GM10266 (cell line): ENCODE measurements around the gene NHLH1.

Experiments
- DNase-seq: peaks from one replicate; pipeline ENCODE4 v3.0.0; 2012; ENCODE audit errors: extremely low spot score
- TF ChIP-seq, protein P1 (sequence below): IDR thresholded peaks from 2 replicates; pipeline ENCODE4 v1.5.1; 2012; ENCODE audit warnings: mild to moderate bottlenecking, low read depth; ENCODE audit not compliant: control insufficient read depth, insufficient read depth; ENCODE audit errors: missing control alignments

The NHLH1 gene

DNA sequence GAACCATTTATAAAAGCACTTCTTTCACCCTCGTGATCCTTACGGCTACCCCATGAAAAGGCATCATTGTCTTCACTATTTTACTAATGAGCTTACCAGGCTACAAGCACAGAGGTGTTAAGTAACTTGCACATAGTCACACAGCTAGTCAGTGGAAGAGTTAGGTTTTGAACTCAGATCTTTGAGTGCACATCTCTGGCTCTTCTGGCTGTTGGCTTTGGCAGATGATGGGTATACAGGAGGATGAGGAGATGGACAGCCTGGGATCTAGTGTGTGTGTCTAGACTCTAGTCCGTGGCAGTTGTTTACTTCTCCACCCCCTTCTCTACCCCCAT, 45.1 kb downstream of the NHLH1 start:
- TF ChIP-seq, protein P1, sequence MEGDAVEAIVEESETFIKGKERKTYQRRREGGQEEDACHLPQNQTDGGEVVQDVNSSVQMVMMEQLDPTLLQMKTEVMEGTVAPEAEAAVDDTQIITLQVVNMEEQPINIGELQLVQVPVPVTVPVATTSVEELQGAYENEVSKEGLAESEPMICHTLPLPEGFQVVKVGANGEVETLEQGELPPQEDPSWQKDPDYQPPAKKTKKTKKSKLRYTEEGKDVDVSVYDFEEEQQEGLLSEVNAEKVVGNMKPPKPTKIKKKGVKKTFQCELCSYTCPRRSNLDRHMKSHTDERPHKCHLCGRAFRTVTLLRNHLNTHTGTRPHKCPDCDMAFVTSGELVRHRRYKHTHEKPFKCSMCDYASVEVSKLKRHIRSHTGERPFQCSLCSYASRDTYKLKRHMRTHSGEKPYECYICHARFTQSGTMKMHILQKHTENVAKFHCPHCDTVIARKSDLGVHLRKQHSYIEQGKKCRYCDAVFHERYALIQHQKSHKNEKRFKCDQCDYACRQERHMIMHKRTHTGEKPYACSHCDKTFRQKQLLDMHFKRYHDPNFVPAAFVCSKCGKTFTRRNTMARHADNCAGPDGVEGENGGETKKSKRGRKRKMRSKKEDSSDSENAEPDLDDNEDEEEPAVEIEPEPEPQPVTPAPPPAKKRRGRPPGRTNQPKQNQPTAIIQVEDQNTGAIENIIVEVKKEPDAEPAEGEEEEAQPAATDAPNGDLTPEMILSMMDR: no peak
- no peak for DNase-seq

DNA sequence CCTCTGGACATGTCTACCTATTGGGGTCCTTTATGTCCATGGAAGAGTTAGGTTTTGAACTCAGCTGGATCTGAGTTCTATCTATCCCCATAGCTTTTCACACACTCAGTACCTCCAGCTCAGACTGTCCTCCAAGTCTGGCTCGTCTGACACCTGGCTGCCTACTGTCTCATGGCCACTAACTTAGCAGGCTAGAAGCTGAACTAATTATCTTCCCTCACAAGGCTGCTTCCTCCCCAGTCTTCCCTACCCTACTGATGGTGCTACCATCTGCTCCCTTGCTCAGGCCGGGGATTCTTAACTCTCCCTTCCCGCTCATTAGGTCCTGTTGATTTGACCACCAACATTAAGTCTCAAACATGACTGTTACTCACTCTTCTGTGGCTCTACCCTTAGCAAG, 46.8 kb downstream of the NHLH1 start:
- no peak for DNase-seq
- TF ChIP-seq, protein P1: no peak

DNA sequence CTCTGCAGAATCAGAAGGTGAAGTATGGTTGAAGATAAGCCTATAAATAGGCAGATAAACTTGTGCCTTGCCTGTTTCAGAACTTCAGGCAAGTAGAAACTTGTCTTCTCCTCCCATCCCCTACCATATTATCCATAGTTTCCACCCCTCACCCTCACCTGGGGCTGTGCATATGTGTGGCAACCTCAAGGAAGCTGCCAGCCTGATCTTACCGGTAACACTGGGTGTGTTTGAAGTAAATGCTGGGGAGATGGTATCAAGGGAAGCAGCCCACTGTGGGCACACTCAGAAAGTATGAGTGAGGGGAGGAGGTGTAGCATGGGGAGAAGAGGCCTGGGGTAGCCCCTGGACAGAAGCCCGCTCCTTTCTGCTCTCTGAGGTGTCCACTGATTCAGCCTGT, 48.0 kb downstream of the NHLH1 start:
- no peak for DNase-seq
- TF ChIP-seq, protein P1: no peak

DNA sequence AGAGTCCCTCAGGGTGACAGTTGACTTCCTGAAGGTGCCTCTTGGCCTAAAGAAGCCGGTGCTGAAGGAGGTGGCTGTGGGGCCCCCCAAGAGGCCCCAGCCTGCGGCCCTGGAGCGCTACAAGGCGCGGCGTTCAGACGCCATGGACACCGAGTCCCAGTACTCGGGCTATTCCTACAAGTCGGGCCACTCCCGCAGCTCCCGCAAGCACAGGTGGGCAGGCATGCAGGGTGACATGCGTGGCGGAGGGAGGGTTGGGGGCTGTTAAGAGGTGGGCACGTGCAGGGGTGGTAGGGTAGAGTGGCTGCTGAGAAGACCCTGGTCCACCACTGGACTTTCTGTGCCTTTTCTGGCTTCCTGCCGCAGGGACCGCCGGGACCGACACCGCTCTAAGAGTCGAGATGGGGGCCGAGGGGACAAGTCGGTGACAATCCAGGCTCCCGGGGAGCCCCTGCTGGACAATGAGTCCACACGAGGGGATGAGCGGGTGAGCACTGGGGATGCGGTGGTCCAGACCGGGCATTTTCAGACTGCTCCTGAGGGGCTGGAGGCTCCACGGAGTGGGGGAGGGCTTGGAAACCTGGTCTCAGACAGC, 48.9 kb downstream of the NHLH1 start:
- DNase-seq: no peak
- TF ChIP-seq, protein P1: no peak

DNA sequence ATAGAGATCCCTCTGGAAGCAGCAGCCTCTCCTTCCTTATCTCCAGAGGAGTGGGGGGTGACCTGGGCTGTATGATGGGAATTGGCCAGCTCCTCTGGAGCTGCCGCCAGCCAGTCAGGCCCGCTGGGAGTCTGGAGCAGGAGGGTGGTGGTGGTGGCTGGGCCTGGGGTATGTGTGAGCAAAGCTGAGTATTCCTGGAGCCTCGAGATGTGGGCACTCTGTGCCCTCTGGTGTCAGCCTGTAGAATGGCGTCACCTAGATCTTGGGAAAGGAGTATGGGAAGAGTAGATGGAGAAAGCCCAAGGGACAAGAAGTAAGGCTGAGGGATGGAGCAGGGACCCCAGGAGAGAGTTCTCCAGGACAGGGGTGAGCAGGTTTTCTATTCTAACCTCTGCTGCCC, 49.5 kb downstream of the NHLH1 start:
- no peak for DNase-seq

DNA sequence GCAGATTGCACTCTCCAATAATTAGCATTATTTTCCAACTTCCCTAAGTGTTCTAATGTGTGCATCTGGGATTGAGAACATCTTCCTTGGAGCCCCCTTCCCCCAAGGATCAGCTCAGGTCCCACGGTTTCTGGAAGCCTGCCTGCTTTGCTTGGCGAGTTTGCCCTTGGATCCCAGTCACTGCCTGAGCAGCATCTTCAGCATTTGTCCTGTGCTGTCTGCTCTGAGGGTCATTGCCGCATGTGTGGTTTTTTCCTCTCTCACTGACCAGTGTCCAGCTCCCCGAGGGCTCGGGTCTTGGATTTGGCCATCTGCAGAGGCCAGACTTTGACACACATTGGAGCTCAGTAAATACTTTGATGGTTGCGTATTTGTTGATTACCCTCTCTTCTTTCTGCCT, 51.6 kb downstream of the NHLH1 start:
- TF ChIP-seq, protein P1: no peak
- no peak for DNase-seq

More for the DNA sequence above, 49.5 kb downstream of the NHLH1 start:
- TF ChIP-seq, protein P1: peak; percentile 29

DNA sequence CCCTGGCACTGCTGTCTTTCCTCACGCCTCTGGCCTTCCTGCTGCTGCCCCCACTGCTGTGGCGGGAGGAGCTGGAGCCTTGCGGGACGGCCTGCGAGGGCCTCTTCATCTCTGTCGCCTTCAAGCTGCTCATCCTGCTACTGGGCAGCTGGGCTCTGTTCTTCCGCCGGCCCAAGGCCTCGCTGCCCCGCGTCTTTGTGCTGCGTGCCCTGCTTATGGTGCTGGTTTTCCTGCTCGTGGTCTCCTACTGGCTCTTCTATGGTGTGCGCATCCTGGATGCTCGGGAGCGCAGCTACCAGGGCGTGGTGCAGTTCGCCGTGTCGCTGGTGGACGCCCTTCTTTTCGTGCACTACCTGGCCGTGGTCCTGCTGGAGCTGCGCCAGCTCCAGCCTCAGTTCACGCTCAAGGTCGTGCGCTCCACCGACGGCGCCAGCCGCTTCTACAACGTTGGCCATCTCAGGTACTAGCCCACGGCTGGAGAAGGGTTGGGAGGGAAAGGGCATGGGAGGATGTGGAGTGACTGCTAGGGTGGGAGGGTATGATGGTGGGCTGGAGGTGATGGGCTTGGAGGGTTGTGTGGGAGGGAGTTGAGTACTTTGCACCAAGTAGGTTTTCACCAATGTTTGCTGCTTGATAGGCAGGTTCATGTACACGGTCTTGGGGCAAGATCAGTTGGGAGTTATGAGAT, 52.4 kb downstream of the NHLH1 start:
- TF ChIP-seq, protein P1: no peak
- no peak for DNase-seq
